ENCODE measurements around the gene AK5.

The AK5 gene

GRCh38 chr1:77550135-77550534 lies 268.3 kb downstream of the AK5 start:
- DNase-seq: no peak

DNA sequence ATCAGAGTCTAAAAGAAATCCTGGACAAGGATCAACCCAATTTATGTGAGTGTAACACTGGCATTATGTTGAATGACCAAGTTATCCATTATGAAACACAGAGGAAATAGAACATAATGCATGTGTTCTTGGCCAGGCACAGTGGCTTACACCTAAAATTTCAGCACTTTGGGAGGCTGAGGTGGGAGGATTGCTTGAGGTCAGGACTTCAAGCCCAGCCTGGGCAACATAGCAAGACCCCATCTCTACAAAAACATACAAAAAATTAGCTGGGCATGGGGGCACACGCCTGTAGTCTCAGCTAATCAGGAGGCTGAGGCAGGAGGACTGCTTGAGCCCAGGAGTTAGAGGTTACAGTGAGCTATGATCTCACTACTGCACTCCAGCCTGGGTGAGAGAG lies 270.8 kb downstream of the AK5 start:
- no peak for DNase-seq

- DNase-seq: no peak
Measured at GRCh38 chr1:77553568-77554291, 271.9 kb downstream of the AK5 start.

DNA sequence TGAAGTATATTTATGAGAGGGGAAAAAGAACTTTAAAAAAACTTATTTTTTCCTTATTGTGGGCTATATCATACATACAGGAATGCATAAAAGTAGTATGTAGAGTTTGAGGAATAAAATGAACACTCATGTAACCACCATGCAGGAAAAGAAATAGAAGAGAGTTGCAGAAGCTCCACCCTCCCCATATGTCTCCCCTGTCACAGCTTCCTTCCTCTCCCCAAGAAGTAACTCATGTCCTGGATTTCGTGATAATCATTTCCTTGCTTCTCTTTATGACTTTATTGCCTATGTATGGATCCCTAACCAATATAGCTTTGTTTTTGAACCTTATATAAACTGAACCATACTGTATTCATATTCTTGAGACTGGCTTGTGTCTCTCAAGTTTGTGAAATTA lies 274.2 kb downstream of the AK5 start:
- DNase-seq: no peak

DNA sequence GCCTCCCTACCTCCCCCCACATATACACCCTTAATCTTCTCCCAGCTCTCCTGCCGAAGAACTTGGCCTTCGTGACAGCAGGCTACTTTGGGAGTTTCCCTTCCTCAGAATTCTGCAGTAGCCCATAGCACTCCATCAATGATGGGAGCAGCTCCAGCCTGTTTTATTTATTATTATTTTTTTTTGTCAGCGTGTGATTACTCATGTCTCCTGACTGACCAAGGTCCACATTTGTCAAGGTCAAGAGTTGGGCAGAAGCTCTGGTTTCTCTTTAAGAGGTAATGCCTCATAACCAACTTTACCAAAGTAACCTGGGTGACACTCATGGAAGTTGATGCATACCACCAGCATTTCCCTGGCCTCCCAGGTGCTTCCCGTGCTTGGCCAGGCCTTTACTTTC lies 275.2 kb downstream of the AK5 start:
- no peak for DNase-seq

DNA sequence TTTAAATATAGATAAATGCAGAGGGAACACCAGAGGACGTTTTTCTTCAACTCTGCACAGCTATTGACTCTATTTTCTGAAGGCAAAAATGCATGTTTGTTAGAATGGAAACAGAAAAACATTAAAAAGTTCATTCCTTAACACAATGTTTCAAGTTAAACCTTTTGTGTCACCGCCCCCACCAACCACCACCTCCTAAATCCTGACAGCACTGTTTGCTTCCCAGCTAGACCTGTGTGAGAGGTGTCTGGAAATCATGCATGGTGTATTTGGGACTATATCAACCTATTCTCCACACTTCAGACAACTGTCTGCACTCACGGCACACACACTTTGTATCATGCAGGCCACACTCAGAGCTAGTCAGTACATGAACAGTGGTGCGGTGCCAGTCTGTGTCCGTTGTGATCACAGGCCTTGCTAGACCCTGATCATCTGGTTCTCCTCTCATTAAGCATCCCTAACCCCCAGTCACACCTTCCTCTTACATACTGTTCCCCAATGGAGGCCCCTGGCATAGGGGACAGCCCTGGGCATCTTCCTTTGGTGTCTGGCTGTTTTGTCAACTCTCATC lies 276.9 kb downstream of the AK5 start:
- DNase-seq: no peak

- no peak for DNase-seq
Measured at GRCh38 chr1:77560741-77561140, 278.9 kb downstream of the AK5 start.

DNA sequence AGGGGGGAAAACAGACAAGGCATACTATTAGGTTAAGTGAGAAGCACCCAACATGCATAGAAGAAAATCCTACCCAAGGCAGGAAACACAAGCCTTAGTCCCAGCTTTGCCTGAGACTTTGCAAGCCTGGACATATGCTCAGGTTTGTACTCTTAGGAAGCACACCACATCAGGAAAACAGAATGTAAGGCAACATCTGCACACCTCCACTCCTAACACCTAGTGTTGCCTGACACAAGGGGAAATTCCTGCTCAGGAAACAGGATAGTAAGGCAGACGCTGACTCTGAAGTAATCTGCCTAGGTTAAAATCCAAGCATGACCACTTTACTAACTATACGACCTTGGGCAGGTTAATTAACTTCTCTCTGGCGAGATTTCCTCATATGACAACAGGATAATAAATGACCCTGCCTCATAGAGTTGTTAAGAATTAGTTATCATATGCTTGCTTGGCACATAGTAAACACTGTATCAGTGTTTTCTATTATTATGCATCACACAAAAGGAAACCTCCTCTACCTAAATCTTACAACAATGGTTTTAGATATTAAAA lies 280.9 kb downstream of the AK5 start:
- no peak for DNase-seq

GRCh38 chr1:77565321-77565720 lies 283.5 kb downstream of the AK5 start:
- no peak for DNase-seq

DNA sequence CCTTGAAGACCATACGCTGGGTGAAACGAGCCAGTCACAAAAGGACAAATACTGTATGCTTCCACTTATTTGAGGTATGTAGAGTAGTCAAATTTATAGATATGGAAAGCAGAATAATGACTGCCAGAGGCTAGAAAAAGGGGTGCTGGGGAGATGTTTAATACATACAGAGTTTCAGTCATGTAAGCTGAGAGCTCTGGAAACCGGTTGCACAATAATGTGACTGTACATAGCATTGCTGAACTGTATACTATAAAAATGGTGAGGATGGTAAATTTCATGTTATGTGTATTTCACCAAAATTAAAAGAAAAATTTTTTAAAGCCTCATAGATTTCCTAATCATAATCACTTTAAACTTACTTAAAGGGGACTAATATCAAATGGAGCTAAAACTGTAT lies 289.8 kb downstream of the AK5 start:
- no peak for DNase-seq

- DNase-seq: no peak
Measured at GRCh38 chr1:77579547-77579946, 297.7 kb downstream of the AK5 start.

GRCh38 chr1:77582905-77583304 lies 301.1 kb downstream of the AK5 start:
- no peak for DNase-seq

DNA sequence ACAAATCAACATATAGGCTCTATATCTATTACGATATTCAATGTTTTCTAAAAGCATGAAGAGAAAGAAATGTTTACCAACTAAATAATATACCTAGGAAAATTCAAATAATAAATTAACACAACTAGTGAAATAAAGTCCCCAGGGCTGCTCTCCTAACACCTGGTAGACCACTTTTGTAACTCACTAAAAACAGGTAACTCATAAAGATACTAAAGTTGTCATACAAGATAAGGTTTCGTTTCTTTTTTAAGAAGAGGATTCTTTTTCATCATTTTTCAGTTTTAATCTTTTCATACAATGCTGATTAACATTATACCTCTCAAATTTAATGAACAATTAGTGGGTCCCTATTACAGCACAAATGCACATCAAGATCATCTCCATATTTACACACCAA lies 301.7 kb downstream of the AK5 start:
- DNase-seq: no peak

DNA sequence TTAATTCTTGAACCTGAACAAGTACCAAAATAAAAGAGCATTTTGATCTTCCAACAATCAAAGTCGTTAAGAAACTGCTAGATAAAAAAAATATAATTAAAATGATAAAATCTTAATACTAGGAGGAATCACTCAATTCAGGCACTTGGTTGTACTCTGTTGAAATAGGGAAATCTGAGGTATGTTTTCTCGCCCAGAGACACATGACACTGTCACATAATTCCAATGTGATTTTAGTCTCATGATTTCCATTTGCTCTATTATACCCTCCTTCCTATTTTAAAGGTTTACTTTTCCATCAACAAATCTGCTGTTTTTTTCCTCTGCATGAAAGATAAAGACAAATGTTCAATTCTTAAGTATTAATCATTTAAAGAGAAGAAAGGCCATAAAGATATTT lies 303.1 kb downstream of the AK5 start:
- no peak for DNase-seq

DNA sequence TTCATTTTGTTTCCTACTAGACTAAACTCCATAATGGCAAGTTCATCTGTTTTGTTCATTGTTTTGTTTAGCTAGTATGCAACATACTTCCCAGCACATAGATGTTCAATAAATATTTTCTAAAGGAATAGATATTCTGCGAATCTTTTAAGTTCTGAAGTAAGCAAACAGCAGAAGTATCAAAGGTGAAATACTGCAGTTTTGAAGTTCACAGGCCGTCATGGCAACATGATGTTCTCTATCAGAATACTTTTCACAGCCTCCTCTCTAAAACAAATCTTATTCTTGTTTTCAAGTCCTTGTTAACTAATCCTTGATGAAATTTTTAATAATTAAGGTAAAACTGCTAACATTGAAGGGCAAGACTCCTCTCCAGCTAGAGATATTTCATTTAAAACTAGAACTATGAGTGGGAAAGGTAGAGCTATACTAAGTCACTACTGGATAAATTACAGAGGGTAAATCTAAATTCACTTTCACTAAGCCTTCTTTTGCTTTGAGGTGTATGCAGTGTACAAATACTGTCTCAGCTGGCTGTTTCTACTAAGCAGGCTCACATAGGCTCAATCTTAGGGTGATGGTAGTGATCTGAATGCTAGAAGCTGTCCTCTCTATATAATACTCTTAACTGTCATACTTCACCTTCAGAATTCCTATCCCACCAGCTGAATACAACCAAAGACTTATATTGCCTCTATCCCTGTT lies 303.9 kb downstream of the AK5 start:
- DNase-seq: no peak

DNA sequence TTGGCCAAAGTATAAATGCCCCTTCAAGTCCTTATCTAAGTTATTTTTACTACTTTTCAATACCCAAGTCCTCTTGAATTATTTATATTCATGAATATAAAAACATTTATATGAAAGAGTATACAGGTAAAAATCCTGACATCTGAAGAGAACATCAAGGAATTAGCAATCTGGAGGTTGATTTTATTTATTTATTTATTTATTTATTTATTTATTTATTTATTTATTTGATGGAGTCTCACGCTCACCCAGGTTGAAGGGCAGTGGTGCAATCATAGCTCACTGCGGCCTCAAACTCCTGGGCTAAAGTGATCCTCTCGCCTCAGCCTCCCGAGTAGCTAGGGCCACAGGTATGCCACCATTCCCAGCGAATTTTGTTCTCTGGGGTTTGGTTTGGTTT lies 307.4 kb downstream of the AK5 start:
- DNase-seq: no peak

- DNase-seq: no peak
Measured at GRCh38 chr1:77590651-77591050, 308.8 kb downstream of the AK5 start.

GRCh38 chr1:77592906-77593305 lies 311.1 kb downstream of the AK5 start:
- no peak for DNase-seq

DNA sequence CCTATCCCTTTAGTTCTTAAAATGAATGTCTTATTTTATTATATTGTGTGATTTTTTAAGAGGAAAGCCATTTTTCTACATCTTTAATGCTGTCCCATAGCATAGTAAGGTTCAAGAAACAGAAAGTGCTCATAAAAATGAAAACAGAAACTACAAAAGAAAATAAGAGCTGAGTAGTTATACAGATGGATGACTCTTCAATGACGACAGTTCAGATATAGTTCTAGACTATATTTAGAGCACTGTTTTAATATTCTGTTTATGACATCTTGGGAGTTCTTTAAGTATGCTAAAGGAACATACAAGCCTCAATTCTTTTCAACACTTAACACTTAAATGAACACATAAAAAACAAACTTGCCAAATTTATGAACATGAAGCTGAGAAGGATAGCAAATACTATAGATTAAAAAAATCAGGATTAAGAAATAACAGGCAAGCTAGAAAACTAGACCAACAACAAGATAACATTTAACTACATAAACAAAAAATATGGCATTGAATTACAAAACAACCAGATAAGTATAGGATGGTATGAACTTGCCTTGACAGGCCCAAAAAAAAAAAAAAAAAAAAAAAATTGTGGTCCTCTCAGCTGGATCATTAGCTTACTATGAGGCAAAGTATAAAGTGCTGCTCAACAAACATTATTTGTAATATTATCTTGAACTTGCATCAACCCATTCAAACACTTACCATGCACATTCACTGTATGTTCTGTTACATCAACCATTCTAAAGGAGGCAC lies 312.7 kb downstream of the AK5 start:
- no peak for DNase-seq

DNA sequence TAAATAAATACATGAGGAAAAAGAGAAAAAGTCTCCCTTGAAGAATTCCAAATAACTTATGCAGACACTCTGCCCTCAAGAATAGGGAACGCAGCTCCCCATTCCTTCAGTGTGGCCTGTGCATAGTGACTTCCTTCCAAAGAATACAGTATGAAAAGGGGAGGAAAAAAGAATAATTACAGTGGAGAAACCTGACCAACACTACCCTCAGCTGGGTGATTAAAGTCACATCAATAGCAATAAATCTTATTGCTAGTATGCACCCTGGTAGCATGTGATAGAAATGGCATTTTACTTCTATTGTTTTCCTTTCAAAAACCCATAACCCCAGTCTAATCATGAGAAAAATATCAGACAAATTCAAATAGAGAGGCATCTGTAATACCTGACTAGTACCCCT lies 315.5 kb downstream of the AK5 start:
- DNase-seq: no peak

GRCh38 chr1:77605246-77606026 lies 323.6 kb downstream of the AK5 start:
- no peak for DNase-seq

- no peak for DNase-seq
Measured at GRCh38 chr1:77608893-77609292, 327.1 kb downstream of the AK5 start.
